CD4-positive, alpha-beta T cell treated with Interleukin-1 beta for 1 hour (primary cell): ENCODE results near the gene SCIMP.
"Not testable (repeated sequence)": the region's sequence is repeated elsewhere in the genome, so short reads cannot be mapped to it uniquely, and the experiment has no call there.

ENCODE experiments used
- DNase-seq, 2 donors: peaks; one replicate each; pipeline ENCODE4 v3.0.0-alpha.2; 2020 to 2022

SCIMP gene

DNA sequence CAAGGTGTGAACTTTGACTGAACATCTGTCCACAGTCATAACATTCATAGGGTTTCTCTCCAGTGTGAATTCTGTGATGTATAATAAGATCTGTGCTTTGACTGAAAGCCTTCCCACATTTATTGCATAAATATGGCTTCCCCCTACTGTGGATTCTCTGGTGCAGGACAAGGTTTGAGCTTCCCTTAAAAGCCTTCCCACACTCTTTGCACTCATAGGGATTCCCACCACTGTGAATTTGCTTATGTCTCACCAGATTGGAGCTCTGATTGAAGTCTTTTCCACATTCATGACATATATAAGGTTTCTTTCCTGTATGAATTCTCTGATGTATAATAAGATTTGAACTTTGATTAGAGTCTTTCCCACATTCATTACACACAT lies 51.3 kb downstream of the SCIMP start:
- no peak for DNase-seq

DNA sequence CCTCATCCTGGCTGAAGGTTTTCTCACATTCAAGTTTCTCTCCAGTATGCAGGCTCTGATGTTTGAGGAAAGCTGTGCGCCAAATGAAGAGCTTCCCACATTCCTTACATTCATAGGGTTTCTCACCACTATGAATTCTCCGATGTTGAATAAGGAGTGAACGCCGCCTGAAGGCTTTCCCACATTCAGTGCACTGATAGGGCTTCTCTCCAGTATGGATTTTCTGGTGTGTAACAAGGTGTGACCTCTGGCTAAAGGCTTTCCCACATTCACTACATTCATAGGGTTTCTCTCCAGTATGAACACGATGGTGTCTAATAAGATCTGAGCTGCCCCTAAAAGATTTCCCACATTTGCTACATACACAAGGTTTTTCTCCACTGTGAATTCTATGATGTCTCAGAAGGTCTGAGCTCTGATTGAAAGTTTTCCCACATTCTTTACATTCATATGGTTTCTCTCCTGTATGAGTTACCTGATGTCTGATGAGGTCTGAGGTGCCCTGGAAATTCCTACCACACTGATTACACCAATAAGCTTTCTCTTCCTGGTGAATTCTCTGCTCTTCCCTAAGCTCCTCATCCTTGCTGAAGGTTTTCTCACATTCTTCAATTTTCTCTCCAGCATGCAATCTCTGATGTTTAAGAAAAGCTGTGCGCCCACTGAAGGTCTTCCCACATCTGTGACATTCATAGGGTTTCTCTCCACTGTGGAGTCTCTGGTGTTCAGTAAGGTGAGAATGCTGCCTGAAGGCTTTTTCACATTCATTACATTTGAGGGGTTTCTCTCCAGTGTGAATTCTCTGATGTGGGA lies 51.9 kb downstream of the SCIMP start:
- no peak for DNase-seq

DNA sequence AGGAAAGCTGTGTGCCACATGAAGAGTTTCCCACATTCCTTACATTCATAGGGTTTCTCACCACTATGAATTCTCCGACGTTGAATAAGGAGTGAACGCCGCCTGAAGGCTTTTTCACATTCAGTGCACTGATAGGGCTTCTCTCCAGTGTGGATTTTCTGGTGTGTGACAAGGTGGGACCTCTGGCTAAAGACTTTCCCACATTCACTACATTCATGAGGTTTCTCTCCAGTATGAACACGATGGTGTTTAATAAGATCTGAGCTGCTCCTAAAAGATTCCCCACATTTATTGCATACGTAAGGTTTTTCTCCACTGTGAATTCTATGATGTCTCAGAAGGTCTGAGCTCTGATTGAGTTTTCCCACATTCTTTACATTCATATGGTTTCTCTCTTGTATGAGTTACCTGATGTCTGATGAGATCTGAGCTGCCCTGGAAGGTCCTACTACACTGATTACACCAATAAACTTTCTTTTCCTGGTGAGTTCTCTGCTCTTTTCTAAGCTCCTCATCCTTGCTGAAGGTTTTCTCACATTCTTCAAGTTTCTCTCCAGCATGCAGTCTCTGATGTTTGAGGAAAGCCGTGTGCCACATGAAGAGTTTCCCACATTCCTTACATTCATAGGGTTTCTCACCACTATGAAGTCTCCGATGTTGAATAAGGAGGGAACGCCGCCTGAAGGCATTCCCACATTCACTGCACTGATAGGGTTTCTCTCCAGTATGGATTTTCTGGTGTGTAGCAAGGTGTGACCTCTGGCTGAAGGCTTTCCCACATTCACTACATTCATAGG lies 53.0 kb downstream of the SCIMP start:
- no peak for DNase-seq

DNA sequence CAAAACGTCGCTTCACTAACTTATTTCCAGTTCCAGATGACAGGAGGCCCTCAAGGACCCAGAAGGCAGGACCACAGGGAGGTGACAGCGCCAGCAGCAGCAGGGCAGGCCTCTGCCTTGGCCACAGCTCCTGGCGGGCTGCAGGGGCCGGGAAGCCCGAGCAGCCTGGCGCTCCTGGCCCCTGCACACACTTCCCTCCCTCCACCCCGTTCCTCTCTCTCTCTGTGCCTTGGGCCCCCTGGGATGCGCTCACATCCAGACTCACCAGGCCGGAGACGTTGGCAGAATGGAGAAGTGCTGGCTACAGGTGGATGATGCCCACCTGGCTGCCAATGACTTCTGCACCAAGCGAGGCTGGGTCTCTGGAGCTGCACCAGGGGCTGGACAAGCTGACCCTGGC lies 55.7 kb downstream of the SCIMP start:
- no peak for DNase-seq

DNA sequence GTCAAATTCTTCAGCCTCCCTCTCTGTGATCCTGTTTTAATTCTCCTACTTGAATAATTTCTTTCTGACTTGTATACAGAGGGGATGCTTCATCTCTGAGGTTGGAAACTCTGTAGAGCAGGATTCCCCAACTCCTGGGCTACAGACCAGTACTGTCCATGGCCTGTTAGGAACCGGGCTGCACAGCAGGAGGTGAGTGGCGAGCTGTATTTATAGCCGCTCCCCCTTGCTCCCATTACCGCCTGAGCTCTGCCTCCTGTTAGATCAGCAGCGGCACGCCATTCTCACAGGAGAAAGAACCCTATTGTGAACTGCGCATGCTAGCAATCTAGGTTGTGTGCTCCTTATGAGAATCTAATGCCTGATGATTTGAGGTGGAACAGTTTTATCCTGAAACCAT lies 59.6 kb downstream of the SCIMP start:
- DNase-seq, result not testable (repeated sequence)

DNA sequence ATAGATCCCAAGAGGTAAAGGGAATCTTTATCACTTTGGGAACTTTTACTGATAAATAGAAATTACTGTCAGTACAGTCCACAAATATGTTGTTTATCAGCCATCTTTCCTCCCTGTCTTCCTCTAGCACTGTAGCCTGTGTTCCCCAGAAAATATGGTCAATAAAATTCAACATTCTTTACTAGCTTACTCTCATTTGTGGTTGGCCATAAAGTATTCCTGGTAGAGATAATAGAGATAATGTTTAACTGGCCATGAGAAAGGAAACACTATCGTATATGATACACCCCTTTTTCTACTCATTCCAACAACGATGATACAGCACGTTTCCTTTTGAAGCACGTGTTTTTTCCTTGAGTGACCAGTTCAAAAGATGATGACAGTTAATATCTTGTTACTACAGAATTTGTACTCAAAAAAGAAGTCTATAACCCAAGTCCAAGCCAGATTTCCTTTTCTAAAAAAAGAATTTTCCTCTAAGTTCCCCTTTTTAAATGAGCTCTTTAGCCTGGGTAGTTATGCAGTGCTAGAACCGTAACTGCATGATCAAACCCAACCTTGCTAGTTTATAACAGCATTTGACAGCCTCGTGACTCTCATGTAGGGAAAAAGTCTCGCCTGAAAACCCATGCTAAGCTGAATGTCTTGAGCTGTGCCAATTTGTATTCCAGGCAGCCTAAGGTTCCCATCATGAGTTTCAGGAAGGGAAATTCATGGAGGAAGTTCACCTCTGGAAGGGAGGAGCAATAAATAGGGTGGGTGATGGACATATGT lies 68.7 kb downstream of the SCIMP start:
- not testable (repeated sequence) for DNase-seq

DNA sequence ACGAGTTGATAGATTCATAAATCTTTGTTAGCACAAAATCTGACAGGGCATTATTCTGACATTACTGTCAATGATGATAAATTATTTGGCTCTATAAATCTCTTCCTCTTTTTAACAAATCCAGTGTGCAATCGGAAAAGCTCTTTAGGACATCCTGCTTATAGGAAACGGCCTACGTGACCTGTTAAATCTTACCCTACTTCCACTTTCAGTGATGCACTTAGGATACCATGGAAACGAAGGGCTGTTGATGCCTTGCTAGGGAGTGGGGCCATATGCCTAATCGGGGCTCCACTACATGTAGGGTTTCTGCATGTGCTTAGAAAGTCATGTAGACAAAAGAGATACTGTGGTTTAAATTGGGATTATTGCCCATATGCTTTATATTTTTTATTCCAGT lies 70.2 kb downstream of the SCIMP start:
- DNase-seq, result peak in 1 of 2 donors; percentile 4

DNA sequence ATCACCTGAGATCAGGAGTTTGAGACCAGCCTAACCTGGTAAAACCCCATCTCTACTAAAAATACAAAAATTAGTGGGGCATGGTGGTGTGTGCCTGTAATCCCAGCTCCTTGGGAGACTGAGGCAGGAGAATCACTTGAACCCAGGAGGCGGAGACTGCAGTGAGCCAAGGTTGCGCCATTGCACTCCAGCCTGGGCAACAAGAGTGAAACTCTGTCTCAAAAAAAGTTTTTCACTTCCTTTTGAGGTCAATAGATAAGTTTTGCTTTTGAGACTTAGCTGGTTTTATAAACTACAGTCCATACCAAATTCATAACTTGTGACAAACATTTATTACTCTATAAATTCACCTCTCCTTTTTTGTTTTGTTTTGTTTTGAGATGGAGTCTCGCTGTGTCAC lies 72.9 kb downstream of the SCIMP start:
- DNase-seq, result not testable (repeated sequence)

DNA sequence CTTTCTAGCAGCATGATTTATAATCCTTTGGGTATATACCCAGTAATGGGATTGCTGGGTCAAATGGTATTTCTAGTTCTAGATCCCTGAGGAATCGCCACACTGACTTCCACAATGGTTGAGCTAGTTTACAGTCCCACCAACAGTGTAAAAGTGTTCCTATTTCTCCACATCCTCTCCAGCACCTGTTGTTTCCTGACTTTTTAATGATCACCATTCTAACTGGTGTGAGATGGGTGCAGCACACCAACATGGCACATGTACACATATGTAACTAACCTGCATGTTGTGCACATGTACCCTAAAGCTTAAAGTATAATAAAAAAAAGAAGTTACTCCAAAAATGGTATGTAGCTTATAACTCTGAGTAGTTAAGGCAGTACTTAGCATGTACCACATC lies 74.0 kb downstream of the SCIMP start:
- DNase-seq, result not testable (repeated sequence)
